ENCODE measurements around the gene TM4SF18. TPM values are rescaled to one million over a fixed set of nuclear protein-coding genes. Genes with fewer than 3 reads are reported as not detected.

The TM4SF18 gene
- total RNA-seq, 4 donors from 2014 or later = 6.7 to 35.5 (median 14.6) TPM

DNA sequence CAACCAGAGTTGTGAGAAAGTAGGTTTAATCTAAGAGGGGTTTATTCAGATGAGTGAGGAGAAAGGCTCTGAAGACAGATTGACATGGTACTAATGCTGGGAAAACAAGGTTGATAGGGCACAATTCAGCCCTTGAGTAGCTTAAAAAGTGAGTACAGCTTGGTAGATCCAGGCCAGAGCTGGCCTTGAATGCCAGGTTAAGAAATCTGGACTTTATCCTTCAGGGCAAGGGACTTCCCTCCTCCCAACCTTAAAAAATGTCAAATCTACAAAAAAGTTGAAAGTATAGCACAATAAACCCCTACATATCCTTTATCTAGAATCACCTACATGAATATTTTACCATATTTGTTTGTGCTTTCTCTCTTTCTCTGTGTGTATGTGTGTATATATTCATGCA, 7.9 kb downstream of the TM4SF18 start:
- no peaks in the 10 kb centered on the region for H3K27me3 ChIP-seq
- intact Hi-C loops (cut with DNase I; ENCODE audit: low total_unique reads) = no loop called here
- H3K36me3 ChIP-seq = no peaks in the 10 kb centered on the region
- H3K27ac ChIP-seq = no peak overlapping the region
- no peaks in the 10 kb centered on the region for H3K4me1 ChIP-seq
- no peaks in the 10 kb centered on the region for H3K9me3 ChIP-seq
- no peak for TF ChIP-seq POLR2A (IDR thresholded peaks at IDR 0.05)
- TF ChIP-seq CTCF (IDR thresholded peaks at IDR 0.05) = no peak
- DNase-seq = no peak
- no peak overlapping the region for H3K4me3 ChIP-seq

DNA sequence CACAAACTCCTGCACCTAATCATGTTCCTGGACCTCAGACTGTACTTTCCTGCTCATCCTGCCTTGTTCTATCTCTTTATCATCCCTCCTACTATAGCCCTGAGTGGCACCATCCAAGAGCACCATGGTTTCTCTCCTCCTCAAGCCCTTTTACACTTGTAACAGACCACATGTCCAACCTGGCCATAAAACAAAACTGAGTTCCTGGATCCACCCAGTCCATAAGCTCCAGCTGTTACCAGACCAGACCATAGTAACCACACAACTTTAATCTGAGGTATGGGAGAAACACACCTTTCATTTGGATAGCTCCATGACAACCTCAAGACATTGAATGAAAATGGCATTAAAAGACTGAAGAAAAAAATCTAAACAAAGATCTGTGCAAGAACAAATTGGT, 9.1 kb downstream of the TM4SF18 start:
- H3K4me3 ChIP-seq = no peak overlapping the region
- no peaks in the 10 kb centered on the region for H3K4me1 ChIP-seq
- H3K36me3 ChIP-seq = no peaks in the 10 kb centered on the region
- H3K9me3 ChIP-seq = no peaks in the 10 kb centered on the region
- H3K27ac ChIP-seq = no peak overlapping the region
- no peak for DNase-seq
- intact Hi-C loops (cut with DNase I; ENCODE audit: low total_unique reads) = no loop called here
- no peaks in the 10 kb centered on the region for H3K27me3 ChIP-seq
- TF ChIP-seq CTCF (IDR thresholded peaks at IDR 0.05) (no peak), POLR2A (IDR thresholded peaks at IDR 0.05) (no peak)

DNA sequence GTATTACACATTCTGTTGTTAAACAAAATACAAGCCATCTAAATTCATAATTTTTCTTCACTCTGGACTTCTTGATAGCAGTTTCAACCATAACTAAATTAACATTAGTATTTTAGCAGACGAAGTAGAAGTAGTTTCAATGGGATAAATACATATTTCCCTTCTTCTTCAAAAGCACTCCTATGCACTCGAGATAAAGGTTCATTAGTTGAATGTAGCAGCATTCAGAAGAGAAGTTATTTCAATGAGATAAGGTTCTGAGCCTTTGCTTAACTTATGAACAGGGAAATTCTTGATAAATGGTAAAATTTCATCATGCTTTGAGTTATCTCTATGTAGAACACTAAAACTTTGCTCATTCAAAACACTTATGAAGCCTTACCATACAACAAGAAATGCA, 11.8 kb downstream of the TM4SF18 start:
- Histone ChIP-seq H3K9me3 (no peaks in the 10 kb centered on the region), H3K27me3 (no peaks in the 10 kb centered on the region), H3K27ac (no peak overlapping the region), H3K4me1 (no peaks in the 10 kb centered on the region), H3K36me3 (no peaks in the 10 kb centered on the region), H3K4me3 (no peak overlapping the region)
- intact Hi-C loops (cut with DNase I; ENCODE audit: low total_unique reads) = no loop called here
- no peak for TF ChIP-seq CTCF (IDR thresholded peaks at IDR 0.05)
- TF ChIP-seq POLR2A (IDR thresholded peaks at IDR 0.05) = no peak
- DNase-seq = no peak

DNA sequence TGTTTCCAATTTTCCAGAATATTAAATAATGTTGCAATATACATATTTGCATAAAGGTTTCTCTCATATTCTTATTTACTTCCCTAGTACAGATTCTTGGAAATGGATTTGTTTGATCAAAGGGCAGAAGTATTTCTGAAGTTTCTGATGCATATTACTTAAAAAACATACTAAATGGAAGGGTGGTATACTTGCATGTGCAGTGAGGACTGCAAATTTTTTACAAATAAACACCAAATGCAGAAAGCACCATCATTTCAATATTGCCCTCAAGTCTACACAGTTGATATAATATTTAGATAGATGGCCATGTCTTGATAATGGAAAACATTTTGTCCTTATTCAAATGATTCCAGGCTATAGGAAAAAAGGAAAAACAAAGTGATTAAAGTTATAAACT, 12.3 kb downstream of the TM4SF18 start:
- no peak for DNase-seq
- no peak overlapping the region for H3K27ac ChIP-seq
- no peak for TF ChIP-seq CTCF (IDR thresholded peaks at IDR 0.05)
- no peak for TF ChIP-seq POLR2A (IDR thresholded peaks at IDR 0.05)
- no peaks in the 10 kb centered on the region for H3K4me1 ChIP-seq
- intact Hi-C loops (cut with DNase I; ENCODE audit: low total_unique reads) = no loop called here
- H3K27me3 ChIP-seq = no peaks in the 10 kb centered on the region
- no peak overlapping the region for H3K4me3 ChIP-seq
- H3K36me3 ChIP-seq = no peaks in the 10 kb centered on the region
- no peaks in the 10 kb centered on the region for H3K9me3 ChIP-seq

- Histone ChIP-seq H3K4me1 (no peaks in the 10 kb centered on the region), H3K27ac (no peak overlapping the region), H3K9me3 (no peaks in the 10 kb centered on the region), H3K36me3 (no peaks in the 10 kb centered on the region), H3K4me3 (no peak overlapping the region), H3K27me3 (no peaks in the 10 kb centered on the region)
- intact Hi-C loops (cut with DNase I; ENCODE audit: low total_unique reads) = no loop called here
- no peak for DNase-seq
- TF ChIP-seq CTCF (IDR thresholded peaks at IDR 0.05) = no peak
- TF ChIP-seq POLR2A (IDR thresholded peaks at IDR 0.05) = no peak
Observed at GRCh38 chr3:149319750-149320149, 13.7 kb downstream of the TM4SF18 start.

Measured in uterus (tissue), 4 donors.